ENCODE results near the gene NDFIP2. TPM values are rescaled to one million over a fixed set of nuclear protein-coding genes. Genes with fewer than 3 reads are reported as not detected.

NDFIP2 gene
- total RNA-seq, 1 experiment from 2014 or later: 23.1 TPM

DNA sequence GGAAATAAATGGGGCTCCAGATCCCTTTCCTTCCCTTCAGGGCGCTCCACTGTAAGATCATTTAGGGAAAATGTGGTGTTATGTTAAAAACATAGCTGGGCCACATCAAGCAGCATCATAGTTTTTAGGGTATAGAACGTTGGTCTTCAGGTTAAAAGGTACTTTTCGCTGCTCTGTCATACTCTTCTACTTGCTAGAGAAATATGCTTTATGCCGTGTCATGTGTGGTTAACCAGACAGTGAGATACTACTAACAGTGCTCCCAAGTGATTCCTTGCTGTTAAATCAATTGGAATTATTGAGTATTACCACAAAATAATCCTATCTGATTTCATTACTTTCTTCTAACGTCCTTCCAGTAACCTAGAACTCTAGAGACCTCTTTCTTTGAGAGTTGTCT, 1.1 kb upstream of the NDFIP2 start:
- no peak overlapping the region for H3K27ac Mint-ChIP-seq
- H3K9me3 Mint-ChIP-seq: peaks cover under 1% of the 10 kb centered on the region; the same call in 1 of the 2 replicates
- no peaks in the 10 kb centered on the region for H3K36me3 Mint-ChIP-seq
- TF ChIP-seq, protein P1, sequence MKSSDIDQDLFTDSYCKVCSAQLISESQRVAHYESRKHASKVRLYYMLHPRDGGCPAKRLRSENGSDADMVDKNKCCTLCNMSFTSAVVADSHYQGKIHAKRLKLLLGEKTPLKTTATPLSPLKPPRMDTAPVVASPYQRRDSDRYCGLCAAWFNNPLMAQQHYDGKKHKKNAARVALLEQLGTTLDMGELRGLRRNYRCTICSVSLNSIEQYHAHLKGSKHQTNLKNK (CRISPR knock-in tag; IDR thresholded peaks at IDR 0.05): no peak
- ATAC-seq: no peak
- H3K4me3 Mint-ChIP-seq: peak overlapping the region; percentile 95
- CTCF ChIA-PET: no interaction called here
- POLR2A ChIA-PET: no interaction called here
- H3K27me3 Mint-ChIP-seq (ENCODE audit: low read depth): peaks cover 19% of the 10 kb centered on the region
- no peak for DNase-seq (ENCODE audit: low spot score)
- peaks cover 15% of the 10 kb centered on the region for H3K4me1 Mint-ChIP-seq

DNA sequence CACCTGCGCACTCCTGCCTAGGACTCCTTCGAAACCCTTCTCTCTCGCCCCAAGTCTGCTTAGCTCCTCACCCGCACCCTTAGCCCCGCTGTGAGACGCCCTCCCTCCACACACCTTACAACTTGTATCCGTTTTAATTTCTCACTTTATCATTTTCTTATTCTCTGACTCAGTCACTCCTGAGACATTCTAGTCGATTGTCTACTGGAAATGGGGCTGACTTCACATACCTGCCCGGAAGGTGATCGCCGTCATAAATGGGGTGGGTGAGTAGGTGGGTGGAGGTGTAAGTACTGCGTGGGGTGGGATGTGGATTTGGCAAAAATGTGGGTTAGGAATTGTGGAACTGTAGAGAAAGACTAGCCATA, 714 bp downstream of the NDFIP2 start:
- Mint-ChIP-seq H3K4me3 (peak overlapping the region; percentile 95), H3K27me3 (ENCODE audit: low read depth) (peaks cover 19% of the 10 kb centered on the region), H3K27ac (peak overlapping the region; percentile 97), H3K36me3 (no peaks in the 10 kb centered on the region), H3K9me3 (no peaks in the 10 kb centered on the region), H3K4me1 (peaks cover 15% of the 10 kb centered on the region)
- no peak for TF ChIP-seq FOXP1 (CRISPR knock-in tag; IDR thresholded peaks at IDR 0.05; ENCODE audit: borderline replicate concordance)
- TF ChIP-seq ELF4 (CRISPR knock-in tag; IDR thresholded peaks at IDR 0.05; ENCODE audit: low read depth): no peak
- no peak for TF ChIP-seq EMX1 (CRISPR knock-in tag; IDR thresholded peaks at IDR 0.05)
- TF ChIP-seq, protein P2, sequence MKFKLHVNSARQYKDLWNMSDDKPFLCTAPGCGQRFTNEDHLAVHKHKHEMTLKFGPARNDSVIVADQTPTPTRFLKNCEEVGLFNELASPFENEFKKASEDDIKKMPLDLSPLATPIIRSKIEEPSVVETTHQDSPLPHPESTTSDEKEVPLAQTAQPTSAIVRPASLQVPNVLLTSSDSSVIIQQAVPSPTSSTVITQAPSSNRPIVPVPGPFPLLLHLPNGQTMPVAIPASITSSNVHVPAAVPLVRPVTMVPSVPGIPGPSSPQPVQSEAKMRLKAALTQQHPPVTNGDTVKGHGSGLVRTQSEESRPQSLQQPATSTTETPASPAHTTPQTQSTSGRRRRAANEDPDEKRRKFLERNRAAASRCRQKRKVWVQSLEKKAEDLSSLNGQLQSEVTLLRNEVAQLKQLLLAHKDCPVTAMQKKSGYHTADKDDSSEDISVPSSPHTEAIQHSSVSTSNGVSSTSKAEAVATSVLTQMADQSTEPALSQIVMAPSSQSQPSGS (CRISPR knock-in tag; IDR thresholded peaks at IDR 0.05; ENCODE audit: borderline replicate concordance, low read depth): no peak
- TF ChIP-seq, protein P1 (CRISPR knock-in tag; IDR thresholded peaks at IDR 0.05): no peak
- TF ChIP-seq, protein P3, sequence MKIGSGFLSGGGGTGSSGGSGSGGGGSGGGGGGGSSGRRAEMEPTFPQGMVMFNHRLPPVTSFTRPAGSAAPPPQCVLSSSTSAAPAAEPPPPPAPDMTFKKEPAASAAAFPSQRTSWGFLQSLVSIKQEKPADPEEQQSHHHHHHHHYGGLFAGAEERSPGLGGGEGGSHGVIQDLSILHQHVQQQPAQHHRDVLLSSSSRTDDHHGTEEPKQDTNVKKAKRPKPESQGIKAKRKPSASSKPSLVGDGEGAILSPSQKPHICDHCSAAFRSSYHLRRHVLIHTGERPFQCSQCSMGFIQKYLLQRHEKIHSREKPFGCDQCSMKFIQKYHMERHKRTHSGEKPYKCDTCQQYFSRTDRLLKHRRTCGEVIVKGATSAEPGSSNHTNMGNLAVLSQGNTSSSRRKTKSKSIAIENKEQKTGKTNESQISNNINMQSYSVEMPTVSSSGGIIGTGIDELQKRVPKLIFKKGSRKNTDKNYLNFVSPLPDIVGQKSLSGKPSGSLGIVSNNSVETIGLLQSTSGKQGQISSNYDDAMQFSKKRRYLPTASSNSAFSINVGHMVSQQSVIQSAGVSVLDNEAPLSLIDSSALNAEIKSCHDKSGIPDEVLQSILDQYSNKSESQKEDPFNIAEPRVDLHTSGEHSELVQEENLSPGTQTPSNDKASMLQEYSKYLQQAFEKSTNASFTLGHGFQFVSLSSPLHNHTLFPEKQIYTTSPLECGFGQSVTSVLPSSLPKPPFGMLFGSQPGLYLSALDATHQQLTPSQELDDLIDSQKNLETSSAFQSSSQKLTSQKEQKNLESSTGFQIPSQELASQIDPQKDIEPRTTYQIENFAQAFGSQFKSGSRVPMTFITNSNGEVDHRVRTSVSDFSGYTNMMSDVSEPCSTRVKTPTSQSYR (CRISPR knock-in tag; IDR thresholded peaks at IDR 0.05): no peak
- TF ChIP-seq PRRX2 (CRISPR knock-in tag; IDR thresholded peaks at IDR 0.05): no peak
- no peak for TF ChIP-seq RELA (CRISPR knock-in tag; IDR thresholded peaks at IDR 0.05; ENCODE audit: borderline replicate concordance)
- TF ChIP-seq, protein P4, sequence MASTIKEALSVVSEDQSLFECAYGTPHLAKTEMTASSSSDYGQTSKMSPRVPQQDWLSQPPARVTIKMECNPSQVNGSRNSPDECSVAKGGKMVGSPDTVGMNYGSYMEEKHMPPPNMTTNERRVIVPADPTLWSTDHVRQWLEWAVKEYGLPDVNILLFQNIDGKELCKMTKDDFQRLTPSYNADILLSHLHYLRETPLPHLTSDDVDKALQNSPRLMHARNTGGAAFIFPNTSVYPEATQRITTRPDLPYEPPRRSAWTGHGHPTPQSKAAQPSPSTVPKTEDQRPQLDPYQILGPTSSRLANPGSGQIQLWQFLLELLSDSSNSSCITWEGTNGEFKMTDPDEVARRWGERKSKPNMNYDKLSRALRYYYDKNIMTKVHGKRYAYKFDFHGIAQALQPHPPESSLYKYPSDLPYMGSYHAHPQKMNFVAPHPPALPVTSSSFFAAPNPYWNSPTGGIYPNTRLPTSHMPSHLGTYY (CRISPR knock-in tag; IDR thresholded peaks at IDR 0.05): no peak
- no peak for TF ChIP-seq ZNF263 (CRISPR knock-in tag; IDR thresholded peaks at IDR 0.05; ENCODE audit: low read depth)
- TF ChIP-seq, protein P5, sequence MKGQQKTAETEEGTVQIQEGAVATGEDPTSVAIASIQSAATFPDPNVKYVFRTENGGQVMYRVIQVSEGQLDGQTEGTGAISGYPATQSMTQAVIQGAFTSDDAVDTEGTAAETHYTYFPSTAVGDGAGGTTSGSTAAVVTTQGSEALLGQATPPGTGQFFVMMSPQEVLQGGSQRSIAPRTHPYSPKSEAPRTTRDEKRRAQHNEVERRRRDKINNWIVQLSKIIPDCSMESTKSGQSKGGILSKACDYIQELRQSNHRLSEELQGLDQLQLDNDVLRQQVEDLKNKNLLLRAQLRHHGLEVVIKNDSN (CRISPR knock-in tag; IDR thresholded peaks at IDR 0.05): no peak
- no peak for TF ChIP-seq ESRRA (CRISPR knock-in tag; IDR thresholded peaks at IDR 0.05; ENCODE audit: borderline replicate concordance)
- TF ChIP-seq, protein P6, sequence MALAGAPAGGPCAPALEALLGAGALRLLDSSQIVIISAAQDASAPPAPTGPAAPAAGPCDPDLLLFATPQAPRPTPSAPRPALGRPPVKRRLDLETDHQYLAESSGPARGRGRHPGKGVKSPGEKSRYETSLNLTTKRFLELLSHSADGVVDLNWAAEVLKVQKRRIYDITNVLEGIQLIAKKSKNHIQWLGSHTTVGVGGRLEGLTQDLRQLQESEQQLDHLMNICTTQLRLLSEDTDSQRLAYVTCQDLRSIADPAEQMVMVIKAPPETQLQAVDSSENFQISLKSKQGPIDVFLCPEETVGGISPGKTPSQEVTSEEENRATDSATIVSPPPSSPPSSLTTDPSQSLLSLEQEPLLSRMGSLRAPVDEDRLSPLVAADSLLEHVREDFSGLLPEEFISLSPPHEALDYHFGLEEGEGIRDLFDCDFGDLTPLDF (CRISPR knock-in tag; IDR thresholded peaks at IDR 0.05): no peak
- TF ChIP-seq, protein P7, sequence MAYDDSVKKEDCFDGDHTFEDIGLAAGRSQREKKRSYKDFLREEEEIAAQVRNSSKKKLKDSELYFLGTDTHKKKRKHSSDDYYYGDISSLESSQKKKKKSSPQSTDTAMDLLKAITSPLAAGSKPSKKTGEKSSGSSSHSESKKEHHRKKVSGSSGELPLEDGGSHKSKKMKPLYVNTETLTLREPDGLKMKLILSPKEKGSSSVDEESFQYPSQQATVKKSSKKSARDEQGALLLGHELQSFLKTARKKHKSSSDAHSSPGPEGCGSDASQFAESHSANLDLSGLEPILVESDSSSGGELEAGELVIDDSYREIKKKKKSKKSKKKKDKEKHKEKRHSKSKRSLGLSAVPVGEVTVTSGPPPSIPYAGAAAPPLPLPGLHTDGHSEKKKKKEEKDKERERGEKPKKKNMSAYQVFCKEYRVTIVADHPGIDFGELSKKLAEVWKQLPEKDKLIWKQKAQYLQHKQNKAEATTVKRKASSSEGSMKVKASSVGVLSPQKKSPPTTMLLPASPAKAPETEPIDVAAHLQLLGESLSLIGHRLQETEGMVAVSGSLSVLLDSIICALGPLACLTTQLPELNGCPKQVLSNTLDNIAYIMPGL (CRISPR knock-in tag; IDR thresholded peaks at IDR 0.05): no peak
- TF ChIP-seq, protein P8, sequence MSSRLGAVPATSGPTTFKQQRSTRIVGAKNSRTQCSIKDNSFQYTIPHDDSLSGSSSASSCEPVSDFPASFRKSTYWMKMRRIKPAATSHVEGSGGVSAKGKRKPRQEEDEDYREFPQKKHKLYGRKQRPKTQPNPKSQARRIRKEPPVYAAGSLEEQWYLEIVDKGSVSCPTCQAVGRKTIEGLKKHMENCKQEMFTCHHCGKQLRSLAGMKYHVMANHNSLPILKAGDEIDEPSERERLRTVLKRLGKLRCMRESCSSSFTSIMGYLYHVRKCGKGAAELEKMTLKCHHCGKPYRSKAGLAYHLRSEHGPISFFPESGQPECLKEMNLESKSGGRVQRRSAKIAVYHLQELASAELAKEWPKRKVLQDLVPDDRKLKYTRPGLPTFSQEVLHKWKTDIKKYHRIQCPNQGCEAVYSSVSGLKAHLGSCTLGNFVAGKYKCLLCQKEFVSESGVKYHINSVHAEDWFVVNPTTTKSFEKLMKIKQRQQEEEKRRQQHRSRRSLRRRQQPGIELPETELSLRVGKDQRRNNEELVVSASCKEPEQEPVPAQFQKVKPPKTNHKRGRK (CRISPR knock-in tag; IDR thresholded peaks at IDR 0.05; ENCODE audit: borderline replicate concordance): no peak
- no peak for TF ChIP-seq TP53 (CRISPR knock-in tag; IDR thresholded peaks at IDR 0.05)
- TF ChIP-seq, protein P9, sequence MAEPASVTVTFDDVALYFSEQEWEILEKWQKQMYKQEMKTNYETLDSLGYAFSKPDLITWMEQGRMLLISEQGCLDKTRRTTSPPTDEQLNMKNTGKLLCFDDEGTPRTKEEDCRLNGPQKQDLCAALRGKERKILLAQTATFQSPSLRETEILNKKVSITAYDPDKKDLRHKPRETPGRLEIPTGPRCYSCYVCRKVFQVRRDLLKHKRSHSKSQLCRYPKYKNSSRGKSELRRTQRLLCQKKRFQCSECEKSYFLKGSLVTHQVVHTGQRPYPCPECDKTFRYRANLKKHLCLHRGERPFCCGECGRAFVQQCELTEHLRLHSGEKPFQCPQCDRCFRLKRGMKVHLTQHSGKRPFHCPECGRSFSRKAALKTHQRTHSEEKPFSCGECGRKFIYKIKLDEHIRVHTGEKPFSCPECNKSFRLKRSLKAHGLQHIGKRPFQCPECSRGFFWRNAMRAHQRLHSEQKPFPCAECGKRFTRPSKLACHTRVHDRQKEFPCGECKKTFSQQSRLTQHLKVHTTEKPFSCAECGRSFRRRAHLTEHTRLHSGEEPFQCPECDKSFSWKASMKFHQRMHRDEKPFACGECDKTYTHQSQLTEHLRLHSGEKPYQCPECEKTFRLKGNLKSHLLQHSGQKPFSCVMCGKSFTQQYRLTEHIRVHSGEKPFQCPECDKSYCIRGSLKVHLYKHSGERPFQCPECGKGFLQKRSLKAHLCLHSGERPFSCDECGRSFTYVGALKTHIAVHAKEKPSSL (CRISPR knock-in tag; conservative IDR thresholded peaks at IDR 0.05): no peak
- ChIA-PET POLR2A (interaction anchor here (0.6 to 1.5 kb wide), 5 partner anchors 35 to 328 kb away, joined by 3 to 6 read pairs (median 4); no protein-coding TSS in a partner anchor), CTCF (interaction anchor here (0.9 to 1.3 kb wide), 2 partner anchors 58 to 76 kb away, joined by 3 to 19 read pairs; partner anchors contain the start of gene RBM26)
- ATAC-seq (peak; percentile 38), DNase-seq (ENCODE audit: low spot score) (peak; percentile 21)

Data from WTC11 (cell line).